SJSA1 (cell line): ENCODE measurements around the gene PRDM16. TPM values are rescaled to one million over a fixed set of nuclear protein-coding genes. Genes with fewer than 3 reads are reported as not detected.

ENCODE experiments used
- DNase-seq, 2 experiments: peaks; one replicate each; pipeline ENCODE4 v3.0.0-alpha.2; 2015 to 2020; ENCODE audit warnings: low spot score in 2 of 2, low read depth in 1 of 2
- H3K27ac ChIP-seq: fragments of 250-450 bp; sonication (Bioruptor Pico); 2 replicates; pipeline ENCODE4 v1.5.1; 2020; ENCODE audit warnings: mild to moderate bottlenecking, moderate library complexity
- H3K27me3 ChIP-seq: fragments of 250-450 bp; sonication (Bioruptor Pico); replicated peaks from 2 replicates; pipeline ENCODE4 v1.5.1; 2020; ENCODE audit warnings: mild to moderate bottlenecking, moderate library complexity
- H3K36me3 ChIP-seq: fragments of 250-450 bp; sonication (Bioruptor Pico); 2 replicates; pipeline ENCODE4 v1.5.1; 2020; ENCODE audit warnings: mild to moderate bottlenecking
- H3K4me1 ChIP-seq: fragments of 250-450 bp; sonication (Bioruptor Pico); replicated peaks from 2 replicates; pipeline ENCODE4 v1.6.1; 2021; ENCODE audit warnings: mild to moderate bottlenecking
- H3K4me3 ChIP-seq: fragments of 250-450 bp; sonication (Bioruptor Pico); 2 replicates; pipeline ENCODE4 v1.5.1; 2020; ENCODE audit warnings: mild to moderate bottlenecking
- H3K9me3 ChIP-seq: fragments of 250-450 bp; sonication (Bioruptor Pico); replicated peaks from 2 replicates; pipeline ENCODE4 v1.5.1; 2020; ENCODE audit warnings: mild to moderate bottlenecking
- total RNA-seq: library from RNA; depleted of rRNA; stranded (reverse); fragments of >200 nt; shearing (Covaris generic); gene quantifications from 2 replicates; pipeline ENCODE4 v1.2.3, GENCODE V29; 2014; rRNA removed

Gene PRDM16
- total RNA-seq, 1 experiment from 2014 or later, result 0.05 TPM

- no peak overlapping the region for H3K27ac ChIP-seq
- peaks cover 4% of the 10 kb centered on the region for H3K4me1 ChIP-seq
- H3K9me3 ChIP-seq, result no peaks in the 10 kb centered on the region; the same call in 1 of the 2 replicates
- no peak for DNase-seq
- peaks cover 24% of the 10 kb centered on the region for H3K36me3 ChIP-seq
- H3K27me3 ChIP-seq, result no peaks in the 10 kb centered on the region
- H3K4me3 ChIP-seq, result no peak overlapping the region
Observed at GRCh38 chr1:3482378-3482849, 413.4 kb downstream of the PRDM16 start.

GRCh38 chr1:3483380-3483779 is 414.4 kb downstream of the PRDM16 start:
- Histone ChIP-seq H3K4me3 (no peak overlapping the region), H3K4me1 (peaks cover 4% of the 10 kb centered on the region), H3K27ac (no peak overlapping the region), H3K36me3 (peaks cover 14% of the 10 kb centered on the region), H3K9me3 (peaks cover 1% of the 10 kb centered on the region; the same call in 1 of the 2 replicates), H3K27me3 (no peaks in the 10 kb centered on the region)
- DNase-seq, result no peak

GRCh38 chr1:3483801-3484444 is 414.9 kb downstream of the PRDM16 start:
- peaks cover 3% of the 10 kb centered on the region for H3K9me3 ChIP-seq
- peak; percentile 57 to 68 for DNase-seq
- H3K4me3 ChIP-seq, result no peak overlapping the region
- peaks cover 12% of the 10 kb centered on the region for H3K36me3 ChIP-seq
- no peak overlapping the region for H3K27ac ChIP-seq
- H3K27me3 ChIP-seq, result no peaks in the 10 kb centered on the region
- peaks cover 4% of the 10 kb centered on the region for H3K4me1 ChIP-seq

GRCh38 chr1:3485016-3485415 is 416.0 kb downstream of the PRDM16 start:
- peaks cover 3% of the 10 kb centered on the region for H3K9me3 ChIP-seq
- no peak for DNase-seq

More at GRCh38 chr1:3485016-3485415, 416.0 kb downstream of the PRDM16 start:
- H3K27ac ChIP-seq, result no peak overlapping the region
- H3K4me1 ChIP-seq, result peaks cover 4% of the 10 kb centered on the region
- no peaks in the 10 kb centered on the region for H3K27me3 ChIP-seq
- no peak overlapping the region for H3K4me3 ChIP-seq
- peaks cover 5% of the 10 kb centered on the region for H3K36me3 ChIP-seq

Other genes starting within 250 kb of the PRDM16 start
- not detected in 2 replicates for gene ACTRT2, start 47.7 kb upstream of the PRDM16 start, total RNA-seq